HG03571 (cell line): ENCODE results near the gene CD7.
"Not testable (repeated sequence)": the region's sequence is repeated elsewhere in the genome, so short reads cannot be mapped to it uniquely, and the experiment has no call there.

Experiments
- ATAC-seq: cut with Tn5 transposase; IDR thresholded peaks from one replicate; pipeline ENCODE4 v1.9.1; 2021; ENCODE audit not compliant: unreplicated experiment

Gene CD7

DNA sequence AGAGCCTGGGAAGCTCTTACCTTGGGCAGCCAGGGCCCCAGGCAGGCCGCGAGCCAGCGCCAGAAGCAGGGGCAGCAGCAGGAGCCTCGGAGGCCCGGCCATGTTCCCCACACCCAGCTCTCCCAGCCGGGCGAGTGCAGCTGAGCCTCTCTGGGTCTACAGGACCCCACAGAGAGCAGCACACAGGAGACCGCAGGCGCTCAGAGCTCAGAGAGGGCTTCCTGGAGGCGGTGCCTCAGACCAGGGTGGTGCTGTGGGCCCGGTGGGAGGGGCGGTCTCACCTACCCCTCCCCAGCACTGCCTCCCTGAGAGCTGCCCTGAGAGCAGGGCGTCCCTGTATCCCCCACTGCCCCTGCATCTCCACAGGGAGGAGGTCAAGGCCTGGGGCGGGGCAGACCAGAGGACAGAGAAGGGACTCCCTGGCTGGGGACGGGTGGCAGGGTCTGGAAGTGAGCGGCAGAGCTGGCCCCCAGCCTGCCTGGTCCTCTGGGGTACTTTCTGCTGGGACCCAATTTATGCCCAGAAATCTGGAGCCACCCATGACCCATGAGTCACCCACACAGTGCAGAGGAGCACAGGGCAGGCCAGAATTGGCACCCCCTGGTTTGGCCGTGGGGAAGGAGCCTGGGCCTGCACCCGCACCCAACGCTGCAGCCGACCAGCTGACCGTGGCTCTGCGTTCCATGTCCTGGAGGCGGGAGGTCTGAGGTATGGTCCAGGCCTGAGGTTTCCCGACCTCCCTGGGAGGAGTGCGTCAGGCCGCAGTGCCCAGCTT lies at the start of gene CD7:
Gene CD7 (minus strand): TSS at position 215 of the 775 bp plus-strand sequence. CDS start 113 bp downstream, at position 102.
- no peak for ATAC-seq

GRCh38 chr17:82366749-82367148 lies 49.3 kb upstream of the CD7 start:
- ATAC-seq: no peak

DNA sequence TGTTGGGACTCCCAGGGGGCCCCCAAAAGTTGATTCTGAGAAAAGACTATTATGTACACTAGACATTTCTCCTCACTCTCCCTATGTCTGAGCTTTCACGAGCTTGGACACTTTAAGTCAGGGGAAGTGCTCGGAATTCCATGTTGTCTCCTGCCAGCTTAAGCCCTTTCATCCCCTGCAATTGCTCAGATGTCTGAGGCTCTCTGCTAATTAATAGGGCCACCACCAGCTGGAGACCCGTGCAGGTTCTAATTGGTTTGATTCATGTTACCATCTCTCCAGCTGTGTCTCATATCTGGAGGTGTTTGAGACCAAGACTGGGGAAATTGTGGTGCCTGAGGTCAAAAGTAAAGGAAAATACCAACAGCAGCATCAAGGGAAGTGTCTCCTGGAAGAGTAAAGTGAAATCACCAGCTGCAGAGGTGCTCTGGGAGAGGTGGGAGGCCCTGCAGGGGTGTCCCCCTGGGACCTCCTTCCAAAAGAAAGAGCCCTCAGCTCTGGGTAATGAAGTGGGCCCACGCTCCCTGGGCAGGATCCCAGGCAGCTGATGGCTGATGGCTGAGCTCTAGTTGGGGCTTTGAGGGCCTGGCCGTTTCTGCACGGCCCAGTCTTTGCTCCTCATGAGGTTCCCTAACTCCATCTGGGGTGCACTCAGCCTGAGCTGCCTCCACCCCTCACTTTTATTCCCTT lies 48.3 kb upstream of the CD7 start:
- ATAC-seq: no peak

DNA sequence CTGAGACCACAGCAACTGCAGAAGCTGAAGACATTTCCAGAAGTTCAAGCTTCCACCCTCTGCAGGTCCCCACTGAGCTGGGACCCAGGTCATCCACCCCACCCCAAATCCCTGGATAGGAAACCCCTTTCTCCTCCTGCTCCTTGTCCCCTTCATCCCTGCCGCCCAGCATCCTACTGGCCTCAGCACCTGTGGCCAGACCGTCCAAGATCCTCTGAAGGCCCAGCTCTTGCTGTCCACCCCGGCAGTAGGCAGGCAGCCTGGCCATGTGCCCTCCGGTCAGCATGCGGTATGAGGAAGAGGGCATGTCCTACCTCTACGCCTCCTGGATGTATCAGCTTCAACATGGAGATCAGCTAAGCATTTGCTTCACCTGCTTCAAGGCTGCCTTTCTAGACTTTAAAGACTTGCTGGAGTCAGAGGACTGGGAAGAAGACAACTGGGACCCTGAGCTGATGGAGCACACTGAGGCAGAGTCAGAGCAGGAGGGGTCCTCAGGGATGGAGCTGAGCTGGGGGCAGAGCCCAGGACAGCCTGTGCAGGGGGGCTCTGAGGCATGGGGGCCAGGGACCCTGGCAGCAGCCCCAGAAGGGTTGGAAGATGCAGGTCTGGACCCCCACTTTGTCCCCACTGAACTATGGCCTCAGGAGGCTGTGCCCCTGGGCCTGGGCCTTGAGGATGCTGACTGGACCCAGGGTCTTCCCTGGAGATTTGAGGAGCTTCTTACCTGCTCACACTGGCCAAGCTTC lies 44.7 kb upstream of the CD7 start:
- ATAC-seq: no peak

GRCh38 chr17:82359451-82360074 lies 42.2 kb upstream of the CD7 start:
- ATAC-seq: not testable (repeated sequence)

GRCh38 chr17:82358465-82359350 lies 41.3 kb upstream of the CD7 start, which contains the start of gene TEX19:
TEX19 (plus strand) TSS chr17:82359247; CDS start chr17:82362151, 2,904 bp downstream.
- ATAC-seq: no peak

DNA sequence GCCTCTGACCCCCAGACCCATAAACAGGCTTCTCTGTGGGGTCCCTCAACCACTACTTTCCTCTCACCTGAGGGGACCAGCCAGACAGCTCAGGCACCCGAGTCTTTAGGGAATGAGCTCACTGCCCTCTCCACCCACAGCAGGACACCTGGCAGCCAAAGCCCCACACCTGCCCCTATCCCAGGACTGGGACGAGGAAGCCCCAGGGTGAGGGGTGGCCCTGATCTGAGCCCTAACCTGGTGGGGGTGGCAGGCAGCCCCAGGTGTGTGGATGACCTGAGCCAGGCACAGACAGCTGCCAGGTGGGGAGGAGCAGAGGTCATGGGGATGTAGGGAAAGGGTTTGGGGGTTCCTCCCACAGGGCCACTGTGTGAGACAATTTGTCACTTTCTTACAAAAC lies 40.0 kb upstream of the CD7 start:
- no peak for ATAC-seq

DNA sequence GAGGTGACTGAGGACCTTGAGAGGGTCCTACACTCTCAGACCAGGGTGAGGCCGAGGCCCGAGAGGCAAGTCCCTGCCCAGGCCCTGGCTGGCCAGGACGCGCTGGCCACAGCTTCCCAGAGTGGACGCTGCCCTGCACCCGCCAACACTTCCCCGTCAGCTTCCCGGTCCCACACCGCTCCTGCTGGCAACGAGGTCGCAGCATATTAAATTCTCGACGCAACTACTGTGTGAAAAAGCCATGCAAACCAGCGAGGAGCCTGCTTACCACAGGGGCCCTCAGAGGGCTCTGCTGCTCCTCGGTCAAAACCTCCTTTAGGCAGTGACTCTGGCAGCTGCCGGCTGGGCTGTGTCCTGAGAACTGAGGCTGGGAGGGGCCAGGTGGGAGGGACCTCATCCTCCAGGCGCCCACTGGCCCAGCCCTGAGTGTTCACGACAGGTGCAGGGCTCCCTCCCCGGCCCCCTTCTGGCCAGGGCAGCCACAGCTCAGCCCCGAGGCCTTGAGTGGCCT lies 39.5 kb upstream of the CD7 start:
- ATAC-seq: no peak

DNA sequence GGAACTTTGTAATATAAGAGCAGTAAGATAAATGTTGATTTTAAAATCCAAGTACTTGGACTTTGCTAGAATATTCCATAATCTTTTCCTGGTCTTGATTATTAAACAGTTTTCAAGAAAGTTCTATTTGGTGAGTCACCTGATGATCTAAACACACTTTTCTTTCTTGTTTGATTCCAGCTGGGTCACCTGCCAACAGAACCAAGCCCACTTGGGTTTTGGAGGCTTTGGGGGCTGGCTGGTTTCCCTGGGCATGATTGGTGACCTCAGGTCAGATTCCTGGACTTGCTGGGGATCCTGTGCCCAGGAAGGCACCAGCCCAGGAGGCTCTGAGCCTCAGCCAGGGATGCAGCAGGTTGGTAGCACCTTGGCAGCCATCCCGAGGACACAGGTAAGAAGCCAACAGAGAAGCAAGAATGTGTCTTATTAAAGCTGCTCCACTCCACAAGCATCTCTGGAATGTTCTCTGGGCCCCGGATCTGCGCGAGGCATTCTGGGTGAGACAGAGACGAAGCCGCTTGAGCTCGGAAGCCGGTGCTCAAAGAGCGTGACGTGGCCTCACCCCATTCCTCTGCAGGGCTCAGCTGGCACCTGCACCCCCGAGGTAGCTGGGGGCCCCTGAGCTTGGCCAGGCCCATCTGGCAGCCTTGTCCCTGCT lies 38.5 kb upstream of the CD7 start:
- no peak for ATAC-seq

GRCh38 chr17:82354804-82355308 lies 37.4 kb upstream of the CD7 start:
- no peak for ATAC-seq

- ATAC-seq: no peak
These were observed 36.1 kb upstream of the CD7 start for GRCh38 chr17:82353484-82353883.

- ATAC-seq: no peak
These were observed 34.5 kb upstream of the CD7 start for GRCh38 chr17:82351713-82352488.

- ATAC-seq: peak; percentile 52
These were observed 33.9 kb upstream of the CD7 start for GRCh38 chr17:82351254-82351712.

DNA sequence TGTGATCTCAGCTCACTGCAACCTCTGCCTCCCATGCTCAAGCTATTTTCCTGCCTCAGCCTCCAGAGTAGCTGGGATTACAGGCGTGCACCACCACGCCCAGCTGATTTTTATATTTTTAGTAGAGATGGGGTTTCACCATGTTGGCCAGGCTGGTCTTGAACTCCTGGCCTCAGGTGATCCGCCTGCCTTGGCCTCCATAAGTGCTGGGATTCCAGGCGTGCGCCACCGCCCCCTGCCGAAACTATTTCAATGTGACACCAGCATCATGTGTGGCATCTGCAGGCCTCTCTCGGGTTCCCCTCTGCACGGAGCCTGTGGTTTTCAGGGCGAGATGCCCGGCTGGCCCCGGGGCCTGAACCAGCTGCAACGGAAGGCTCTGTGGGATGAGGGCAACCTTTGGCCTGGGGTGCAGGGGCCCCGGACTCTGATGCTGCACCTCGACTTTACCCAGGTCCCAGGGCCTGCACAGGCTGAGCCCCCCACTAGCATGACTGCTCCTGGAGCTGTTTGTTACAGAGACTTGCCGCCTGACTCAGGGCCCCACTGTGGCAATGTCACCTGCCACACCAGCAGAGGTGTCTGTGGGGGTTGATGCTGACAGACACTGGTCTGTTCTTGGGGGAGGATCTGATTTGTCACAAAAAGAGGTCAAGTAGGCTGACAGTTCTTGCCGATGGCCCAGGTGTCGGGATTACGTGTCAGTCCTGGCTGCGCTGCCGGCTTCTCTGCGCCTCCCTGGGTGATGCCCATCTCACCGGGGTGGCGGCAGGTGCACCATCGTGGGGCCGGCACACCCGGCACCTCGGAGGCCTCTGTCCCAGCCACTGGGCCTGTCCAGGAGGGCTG lies 33.0 kb upstream of the CD7 start:
- no peak for ATAC-seq

- no peak for ATAC-seq
These were observed 31.9 kb upstream of the CD7 start for GRCh38 chr17:82349287-82349701.

DNA sequence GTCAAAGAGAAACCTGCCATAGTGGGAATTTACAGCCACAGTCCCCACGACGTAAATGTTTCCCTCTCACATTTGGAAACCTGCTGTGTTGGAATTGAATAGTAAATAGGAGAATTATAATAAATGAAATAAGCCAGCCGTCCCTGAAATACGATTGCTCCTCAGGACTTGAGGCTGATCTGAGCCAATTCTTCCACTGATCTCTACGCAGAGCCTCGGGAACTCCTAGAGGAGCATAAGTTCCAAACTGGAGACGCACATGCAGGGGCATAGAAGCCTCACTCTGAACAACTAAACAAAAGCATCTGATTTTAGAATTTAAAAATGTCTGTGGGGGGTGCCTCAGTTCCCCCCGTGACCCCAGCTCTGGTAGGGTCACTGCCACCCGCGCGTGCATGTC lies 31.5 kb upstream of the CD7 start:
- ATAC-seq: no peak

DNA sequence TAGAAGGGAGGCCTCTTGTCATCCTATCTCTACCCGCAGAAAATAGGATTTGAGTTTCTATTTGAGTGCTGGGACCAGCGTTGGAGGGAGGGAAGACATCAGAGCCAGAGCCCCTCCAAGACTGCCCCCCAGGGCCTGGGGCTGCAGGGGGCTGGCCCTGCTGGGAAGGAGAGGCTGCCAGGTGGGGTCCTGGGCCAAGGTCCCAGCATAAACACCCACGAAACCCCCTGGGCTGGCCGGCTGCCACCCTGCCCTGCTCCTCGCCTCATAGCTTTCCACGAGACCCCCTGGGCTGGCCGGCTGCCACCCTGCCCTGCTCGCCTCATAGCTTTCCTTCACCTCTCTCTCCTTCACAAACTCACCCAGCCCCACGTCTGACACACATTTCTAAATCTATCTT lies 31.0 kb upstream of the CD7 start:
- ATAC-seq: no peak
